ENCODE results near the gene RRP1.

DNA sequence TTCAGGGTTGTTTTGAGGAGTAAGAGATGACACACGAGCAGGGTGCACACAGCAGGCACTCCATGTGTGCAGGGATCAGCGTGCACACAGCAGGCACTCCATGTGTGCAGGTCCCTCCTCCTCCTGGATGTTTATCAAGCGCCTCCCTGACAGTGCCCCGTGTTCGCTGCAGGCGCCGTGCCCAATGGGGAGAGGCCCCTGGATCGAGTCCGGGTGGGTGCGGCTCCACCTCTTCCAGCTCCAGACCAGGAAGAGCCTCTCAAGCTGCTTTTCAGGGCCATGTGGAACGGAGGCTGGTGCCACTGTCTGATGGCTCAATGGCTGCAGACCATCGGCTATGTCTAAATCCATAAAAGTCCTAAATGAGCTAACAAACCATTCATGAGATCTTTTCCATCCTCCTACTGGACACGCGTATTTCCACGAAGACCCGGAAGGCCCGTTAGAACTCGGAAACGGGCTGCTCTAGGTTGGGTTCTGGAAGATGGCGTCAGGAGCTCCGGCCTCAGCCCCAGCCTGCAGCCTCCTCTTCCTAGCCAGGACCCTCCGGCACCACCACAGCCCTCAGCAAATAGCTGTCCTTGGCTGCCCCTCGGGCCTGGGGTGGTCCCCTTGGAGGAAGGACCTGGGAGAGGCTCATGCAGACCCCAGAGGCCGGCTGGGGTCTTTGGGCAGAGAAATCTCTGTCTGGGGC, 36.0 kb downstream of the RRP1 start:
- no peak for TF ChIP-seq CTCF (IDR thresholded peaks at IDR 0.05)
- TF ChIP-seq RCOR1 (IDR thresholded peaks at IDR 0.05; ENCODE audit: low read length) = no peak
- no peak for TF ChIP-seq YY1 (IDR thresholded peaks at IDR 0.05; ENCODE audit: low read depth)
- no peak for TF ChIP-seq TEAD4 (IDR thresholded peaks at IDR 0.05; ENCODE audit: borderline replicate concordance, insufficient read depth)
- no peak for TF ChIP-seq ZBTB33 (IDR thresholded peaks at IDR 0.05; ENCODE audit: borderline replicate concordance, low read depth)
- TF ChIP-seq EP300 (IDR thresholded peaks at IDR 0.05; ENCODE audit: borderline replicate concordance in 1 of 2, low read depth in 1 of 2, low read length in 1 of 2) = no peak
- TF ChIP-seq GABPA (IDR thresholded peaks at IDR 0.05; ENCODE audit: low read depth) = no peak
- no peak for TF ChIP-seq GATA2 (CRISPR knock-in tag; IDR thresholded peaks at IDR 0.05)
- TF ChIP-seq FOXM1 (IDR thresholded peaks at IDR 0.05; ENCODE audit: low read depth) = no peak
- no peak for TF ChIP-seq MEF2A (IDR thresholded peaks at IDR 0.05; ENCODE audit: borderline replicate concordance, low read depth)
- TF ChIP-seq TAF1 (IDR thresholded peaks at IDR 0.05; ENCODE audit: borderline replicate concordance, low read depth, low read length) = no peak
- TF ChIP-seq JUND (IDR thresholded peaks at IDR 0.05) = no peak
- TF ChIP-seq, protein P1, sequence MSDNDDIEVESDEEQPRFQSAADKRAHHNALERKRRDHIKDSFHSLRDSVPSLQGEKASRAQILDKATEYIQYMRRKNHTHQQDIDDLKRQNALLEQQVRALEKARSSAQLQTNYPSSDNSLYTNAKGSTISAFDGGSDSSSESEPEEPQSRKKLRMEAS (IDR thresholded peaks at IDR 0.05; ENCODE audit: low read depth) = no peak
